Thoracic aorta (tissue), 2 donors: ENCODE results near the gene SDK1. TPM values are rescaled to one million over a fixed set of nuclear protein-coding genes. Genes with fewer than 3 reads are reported as not detected.

Experiments used
- ATAC-seq: fragments of 150-250 bp; one replicate; pipeline ENCODE4 v1.8.0; 2017; ENCODE audit warnings: low read depth; ENCODE audit not compliant: insufficient number of reproducible peaks, low FRiP score
- DNase-seq: peaks from one replicate; pipeline ENCODE4 v3.0.0-alpha.2; 2020; ENCODE audit warnings: low spot score
- H3K27ac ChIP-seq, 2 donors: fragments of 200-600 bp; sonication (generic); 1 replicate in 1 of 2; 2 replicates in 1 of 2; pipeline ENCODE4 v1.5.1; 2016; ENCODE audit warnings: mild to moderate bottlenecking in 2 of 2, moderate library complexity in 2 of 2
- H3K27me3 ChIP-seq: fragments of 200-600 bp; sonication (generic); replicated peaks from 2 replicates; pipeline ENCODE4 v1.6.0; 2016; ENCODE audit warnings: mild to moderate bottlenecking; ENCODE audit not compliant: insufficient read depth
- H3K36me3 ChIP-seq: fragments of 200-600 bp; sonication (generic); one replicate; pipeline ENCODE4 v1.5.1; 2016
- H3K4me1 ChIP-seq, 2 donors: fragments of 200-600 bp; sonication (generic); 1 replicate in 1 of 2; 2 replicates in 1 of 2; pipeline versions ENCODE4 v1.5.1 to v1.6.0; 2016; ENCODE audit warnings: low read depth in 2 of 2, mild to moderate bottlenecking in 1 of 2; ENCODE audit not compliant: control insufficient read depth in 1 of 2
- H3K4me3 ChIP-seq: fragments of 200-600 bp; sonication (generic); 2 replicates; pipeline ENCODE4 v1.5.1; 2016; ENCODE audit warnings: mild to moderate bottlenecking
- H3K9me3 ChIP-seq: fragments of 200-600 bp; sonication (generic); 2 replicates; pipeline ENCODE4 v1.5.1; 2016
- CTCF ChIP-seq: fragments of 200-600 bp; sonication (generic); IDR thresholded peaks from one replicate; pipeline ENCODE4 v1.5.1; 2019; ENCODE audit warnings: antibody characterized with exemption
- total RNA-seq, 2 donors: library from RNA; depleted of rRNA; stranded (reverse); fragments of >200 nt; gene quantifications; one replicate each; pipeline versions ENCODE4 v1.1.0 to v1.2.3, GENCODE V29; 2016

SDK1 gene
- total RNA-seq, 2 donors from 2014 or later = 27.5 to 29.2 TPM

DNA sequence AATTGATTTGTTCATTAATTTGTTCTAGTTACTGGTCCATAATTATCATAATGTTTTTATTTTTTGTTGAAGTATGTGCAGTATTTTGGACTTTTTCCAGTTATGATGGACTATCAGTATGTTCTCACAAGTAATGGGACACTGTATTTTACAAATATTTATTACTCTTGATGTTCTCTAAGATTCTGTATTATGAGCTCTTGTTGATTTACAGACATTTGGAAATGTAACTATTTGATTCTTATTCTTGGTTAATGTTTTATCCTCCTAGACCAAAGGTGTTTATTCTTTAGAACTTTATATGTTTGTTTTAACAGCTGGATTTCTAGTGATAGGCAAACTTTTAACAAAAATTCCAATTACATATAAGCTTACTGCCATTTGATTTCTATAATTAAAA lies 200.6 kb downstream of the SDK1 start:
- H3K9me3 ChIP-seq = peaks cover 26% of the 10 kb centered on the region
- TF ChIP-seq CTCF = no peak

DNA sequence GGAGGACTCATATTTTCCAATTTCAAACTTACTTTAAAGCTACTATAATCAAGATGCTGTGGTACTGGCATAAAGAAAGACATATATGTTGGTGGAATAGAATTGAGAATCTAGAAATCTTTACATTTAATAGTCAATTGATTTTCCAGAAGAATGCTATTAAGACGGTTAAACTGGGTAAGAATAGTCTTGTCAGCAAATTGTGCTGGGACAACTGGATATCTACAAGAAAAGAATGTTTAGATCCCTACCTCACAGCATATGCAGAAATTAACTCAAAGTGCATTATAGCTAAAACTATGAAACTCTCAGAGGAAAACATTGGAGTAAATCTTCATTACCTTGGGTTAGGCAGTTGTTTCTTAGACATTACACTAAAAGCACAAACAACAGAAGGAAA lies 203.3 kb downstream of the SDK1 start:
- ATAC-seq = no peak

More for the DNA sequence above, 200.6 kb downstream of the SDK1 start:
- Histone ChIP-seq H3K36me3 (no peaks in the 10 kb centered on the region), H3K4me3 (no peak overlapping the region), H3K27ac (no peak overlapping the region), H3K27me3 (no peaks in the 10 kb centered on the region), H3K4me1 (no peaks in the 10 kb centered on the region)
- ATAC-seq (no peak), DNase-seq (no peak)

GRCh38 chr7:3510101-3511020 lies 209.3 kb downstream of the SDK1 start:
- no peak overlapping the region for H3K27ac ChIP-seq
- H3K4me1 ChIP-seq = no peaks in the 10 kb centered on the region
- ATAC-seq (no peak), DNase-seq (no peak)
- peaks cover 14% of the 10 kb centered on the region for H3K9me3 ChIP-seq
- no peaks in the 10 kb centered on the region for H3K36me3 ChIP-seq
- no peak overlapping the region for H3K4me3 ChIP-seq
- no peaks in the 10 kb centered on the region for H3K27me3 ChIP-seq
- no peak for TF ChIP-seq CTCF

More for the DNA sequence above, 203.3 kb downstream of the SDK1 start:
- no peak for TF ChIP-seq CTCF
- Histone ChIP-seq H3K4me3 (no peak overlapping the region), H3K27ac (no peak overlapping the region), H3K9me3 (peaks cover 30% of the 10 kb centered on the region), H3K27me3 (no peaks in the 10 kb centered on the region), H3K4me1 (no peaks in the 10 kb centered on the region), H3K36me3 (no peaks in the 10 kb centered on the region)
- no peak for DNase-seq

DNA sequence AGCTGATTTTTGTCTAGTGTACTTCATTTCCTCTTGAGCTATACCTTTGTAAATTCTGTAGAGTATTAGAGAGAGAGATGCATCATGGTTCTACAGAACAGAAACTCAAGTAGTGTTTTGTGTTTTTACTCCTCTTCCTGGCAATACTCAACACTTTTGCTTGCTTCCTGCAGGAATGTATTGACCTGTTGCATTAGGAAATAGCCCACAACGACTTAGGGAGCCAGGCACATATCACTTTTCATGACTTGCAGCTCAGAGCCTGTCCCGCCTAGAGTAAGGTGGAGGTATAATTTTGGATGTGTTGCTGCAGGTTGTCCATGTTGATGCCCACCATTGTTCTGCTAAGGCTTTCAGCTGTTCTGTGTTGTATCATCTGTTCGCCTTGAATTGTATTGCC lies 216.3 kb downstream of the SDK1 start:
- no peak overlapping the region for H3K27ac ChIP-seq
- no peaks in the 10 kb centered on the region for H3K9me3 ChIP-seq
- no peak for TF ChIP-seq CTCF
- no peak for ATAC-seq
- H3K4me3 ChIP-seq = no peak overlapping the region
- no peak for DNase-seq
- H3K4me1 ChIP-seq = peaks cover 0 to 6% of the 10 kb centered on the region in 2 donors
- no peaks in the 10 kb centered on the region for H3K36me3 ChIP-seq
- H3K27me3 ChIP-seq = no peaks in the 10 kb centered on the region

DNA sequence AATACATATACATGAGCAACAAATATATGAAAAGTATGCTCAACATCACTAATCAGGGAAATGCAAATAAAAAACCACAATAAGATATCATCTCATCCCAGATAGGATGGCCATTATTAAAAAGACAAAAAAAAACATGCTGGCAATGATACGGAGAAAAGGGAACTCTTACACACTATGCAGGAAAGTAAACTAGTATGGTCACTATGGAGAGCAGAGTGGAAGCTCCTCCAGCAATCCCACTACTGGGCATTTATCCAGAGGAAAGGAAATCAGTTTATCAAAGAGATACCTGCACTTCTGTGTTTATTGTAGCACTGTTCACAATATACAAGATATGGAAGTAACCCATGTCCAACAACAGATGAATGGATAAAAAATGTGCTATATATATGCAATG lies 217.5 kb downstream of the SDK1 start:
- no peak for TF ChIP-seq CTCF
- no peaks in the 10 kb centered on the region for H3K36me3 ChIP-seq
- H3K4me3 ChIP-seq = no peak overlapping the region
- no peak for DNase-seq
- no peaks in the 10 kb centered on the region for H3K27me3 ChIP-seq
- ATAC-seq = no peak
- no peaks in the 10 kb centered on the region for H3K9me3 ChIP-seq
- H3K4me1 ChIP-seq = peaks cover 0 to 6% of the 10 kb centered on the region in 2 donors
- no peak overlapping the region for H3K27ac ChIP-seq
